Right lung (tissue), 5 donors: ENCODE data around the gene TMEM37. TPM values are rescaled to one million over a fixed set of nuclear protein-coding genes. Genes with fewer than 3 reads are reported as not detected.

Source experiments
- DNase-seq, 2 donors: peaks; one replicate each; pipeline ENCODE4 v3.0.0-alpha.2; 2013
- polyA plus RNA-seq, 5 donors: library from polyadenylated mRNA; unstranded; fragments of 120-200 nt; gene quantifications; one replicate each; pipeline versions ENCODE4 v1.2.1 to v1.2.3, GENCODE V29; 2013; ENCODE audit warnings: inconsistent platforms in 1 of 5, low replicate concordance in 1 of 5; ENCODE audit not compliant: insufficient read length in 5 of 5, insufficient read depth in 1 of 5

The TMEM37 gene
- polyA plus RNA-seq, 5 donors = 28.4 to 31.4 (median 29.1) TPM

- no peak for DNase-seq
These were observed 559 bp downstream of the TMEM37 start for GRCh38 chr2:119431976-119432850.

- DNase-seq = no peak
These were observed 1.3 kb downstream of the TMEM37 start for GRCh38 chr2:119432851-119433522.

GRCh38 chr2:119433636-119434327 lies 2.1 kb downstream of the TMEM37 start:
- no peak for DNase-seq

GRCh38 chr2:119434664-119435063 lies 3.0 kb downstream of the TMEM37 start:
- no peak for DNase-seq

- DNase-seq = no peak
These were observed 3.7 kb downstream of the TMEM37 start for GRCh38 chr2:119435081-119435952.

GRCh38 chr2:119435953-119436297 lies 4.3 kb downstream of the TMEM37 start:
- DNase-seq = no peak

GRCh38 chr2:119436993-119437772 lies 5.5 kb downstream of the TMEM37 start:
- DNase-seq = no peak

- no peak for DNase-seq
These were observed 6.5 kb downstream of the TMEM37 start for GRCh38 chr2:119438128-119438656.

- DNase-seq = no peak
These were observed 7.2 kb downstream of the TMEM37 start for GRCh38 chr2:119438726-119439284.

GRCh38 chr2:119439574-119440500 lies 8.2 kb downstream of the TMEM37 start:
- DNase-seq = no peak

GRCh38 chr2:119440501-119440870 lies 8.8 kb downstream of the TMEM37 start:
- no peak for DNase-seq

GRCh38 chr2:119440873-119441272 lies 9.2 kb downstream of the TMEM37 start:
- no peak for DNase-seq

GRCh38 chr2:119441376-119442225 lies 9.9 kb downstream of the TMEM37 start:
- DNase-seq = no peak

GRCh38 chr2:119442226-119442619 lies 10.6 kb downstream of the TMEM37 start:
- no peak for DNase-seq

GRCh38 chr2:119442850-119443249 lies 11.2 kb downstream of the TMEM37 start:
- DNase-seq = no peak

- DNase-seq = no peak
These were observed 14.4 kb downstream of the TMEM37 start for GRCh38 chr2:119446037-119446436.

- no peak for DNase-seq
These were observed 16.9 kb downstream of the TMEM37 start for GRCh38 chr2:119448427-119449141.
